ENCODE data around the gene SAP30L. TPM values are rescaled to one million over a fixed set of nuclear protein-coding genes. Genes with fewer than 3 reads are reported as not detected.

Gene SAP30L
- total and polyA plus RNA-seq, 10 donors = 17.4 to 43.5 (median 34.0) TPM

- Histone ChIP-seq H3K4me3 (no peak overlapping the region), H3K4me1 (peaks cover 0 to 7% (median 0%) of the 10 kb centered on the region in 6 donors), H3K9me3 (no peaks in the 10 kb centered on the region), H3K27me3 (replicated peaks in 1 of 7) (no peaks in the 10 kb centered on the region), H3K36me3 (peaks cover 0 to 89% (median 41%) of the 10 kb centered on the region in 6 donors), H3K27ac (no peak overlapping the region)
- no peak for TF ChIP-seq POLR2A (IDR thresholded peaks at IDR 0.05)
- no peak for TF ChIP-seq POLR2AphosphoS5 (IDR thresholded peaks at IDR 0.05)
- no peak for TF ChIP-seq CTCF (IDR thresholded peaks at IDR 0.05 in 8 of 11, conservative IDR thresholded peaks at IDR 0.05 in 3 of 11)
- intact Hi-C loops (cut with DNase I; ENCODE audit: low total_unique reads) = no loop called here
- DNase-seq = no peak
- WGBS, 5 donors = 86 to 94% (median 91%) methylated on average over 7 to 9 of the region's 9 CpGs
These were observed 32.9 kb upstream of the SAP30L start for GRCh38 chr5:154412925-154413324.

GRCh38 chr5:154415114-154415513 lies 30.7 kb upstream of the SAP30L start:
- 89 to 91% (median 90%) methylated on average over 6 of the region's 6 CpGs for WGBS, 5 donors
- no peaks in the 10 kb centered on the region for H3K27me3 ChIP-seq (replicated peaks in 1 of 7)
- TF ChIP-seq POLR2A (IDR thresholded peaks at IDR 0.05) (no peak), POLR2AphosphoS5 (IDR thresholded peaks at IDR 0.05) (no peak), CTCF (IDR thresholded peaks at IDR 0.05 in 8 of 11, conservative IDR thresholded peaks at IDR 0.05 in 3 of 11) (no peak)
- peaks cover 0 to 95% (median 39%) of the 10 kb centered on the region in 6 donors for H3K36me3 ChIP-seq
- H3K4me1 ChIP-seq = peaks cover 0 to 7% (median 0%) of the 10 kb centered on the region in 6 donors
- DNase-seq = peak; percentile 31
- intact Hi-C loops (cut with DNase I; ENCODE audit: low total_unique reads) = no loop called here
- H3K4me3 ChIP-seq = no peak overlapping the region
- H3K27ac ChIP-seq = no peak overlapping the region
- H3K9me3 ChIP-seq = no peaks in the 10 kb centered on the region

GRCh38 chr5:154418344-154418820 lies 27.4 kb upstream of the SAP30L start:
- WGBS, 5 donors = 81 to 91% (median 84%) methylated on average over 5 of the region's 5 CpGs
- Histone ChIP-seq H3K9me3 (peaks cover 0 to 4% (median 0%) of the 10 kb centered on the region in 8 donors), H3K27me3 (replicated peaks in 1 of 7) (no peaks in the 10 kb centered on the region), H3K36me3 (peaks cover 0 to 78% (median 16%) of the 10 kb centered on the region in 6 donors), H3K27ac (no peak overlapping the region), H3K4me3 (no peak overlapping the region), H3K4me1 (peaks cover 0 to 7% (median 0%) of the 10 kb centered on the region in 6 donors)
- DNase-seq = peak; percentile 29
- TF ChIP-seq POLR2AphosphoS5 (IDR thresholded peaks at IDR 0.05) (no peak), POLR2A (IDR thresholded peaks at IDR 0.05) (no peak), CTCF (IDR thresholded peaks at IDR 0.05 in 8 of 11, conservative IDR thresholded peaks at IDR 0.05 in 3 of 11) (no peak)
- intact Hi-C loops (cut with DNase I; ENCODE audit: low total_unique reads) = no loop called here

GRCh38 chr5:154419236-154419635 lies 26.6 kb upstream of the SAP30L start:
- H3K27ac ChIP-seq = no peak overlapping the region
- H3K36me3 ChIP-seq = peaks cover 0 to 71% (median 16%) of the 10 kb centered on the region in 6 donors
- H3K4me3 ChIP-seq = no peak overlapping the region
- WGBS, 5 donors = 89 to 94% (median 93%) methylated on average over 7 of the region's 7 CpGs
- intact Hi-C loops (cut with DNase I; ENCODE audit: low total_unique reads) = no loop called here
- H3K9me3 ChIP-seq = peaks cover 0 to 10% (median 0%) of the 10 kb centered on the region in 8 donors
- no peak for TF ChIP-seq CTCF (IDR thresholded peaks at IDR 0.05 in 8 of 11, conservative IDR thresholded peaks at IDR 0.05 in 3 of 11)
- TF ChIP-seq POLR2A (IDR thresholded peaks at IDR 0.05) = no peak
- no peak for TF ChIP-seq POLR2AphosphoS5 (IDR thresholded peaks at IDR 0.05)
- no peaks in the 10 kb centered on the region for H3K27me3 ChIP-seq (replicated peaks in 1 of 7)
- no peak for DNase-seq
- peaks cover 0 to 7% (median 0%) of the 10 kb centered on the region in 6 donors for H3K4me1 ChIP-seq
